SK-N-SH treated with all-trans-retinoic acid at 6 μM for 48 hours (cell line): Measurements from ENCODE around the gene NFATC4.

Experiments used
- ATAC-seq: fragments of 200-7000 bp; cut with Tn5 transposase; 3 replicates; pipeline ENCODE4 v1.9.1; 2020; ENCODE audit warnings: mild to moderate bottlenecking, moderate library complexity
- ARNTL ChIP-seq: fragments of 450-650 bp; formaldehyde crosslinking; IDR thresholded peaks from 2 replicates; pipeline ENCODE4 v1.5.0; 2020; ENCODE audit warnings: low read depth, mild to moderate bottlenecking, moderate library complexity, borderline replicate concordance
- CSDC2 ChIP-seq: fragments of 250-450 bp; sonication (Bioruptor Pico); IDR thresholded peaks from 2 replicates; pipeline ENCODE4 v1.5.0; 2020; ENCODE audit warnings: mild to moderate bottlenecking, moderate library complexity
- GLIS3 ChIP-seq: fragments of 250-450 bp; sonication (Bioruptor Pico); IDR thresholded peaks from 2 replicates; pipeline ENCODE4 v1.5.0; 2020; ENCODE audit warnings: mild to moderate bottlenecking, moderate library complexity
- ISL1 ChIP-seq: fragments of 250-450 bp; sonication (Bioruptor Pico); IDR thresholded peaks from 2 replicates; pipeline ENCODE4 v2.1.2; 2022; ENCODE audit warnings: mild to moderate bottlenecking, moderate library complexity
- OSR1 ChIP-seq: fragments of 250-450 bp; sonication (Bioruptor Pico); IDR thresholded peaks from 2 replicates; pipeline ENCODE4 v1.8.0; 2022; ENCODE audit warnings: moderate library complexity, mild to moderate bottlenecking, inconsistent platforms
- PPARA ChIP-seq: fragments of 250-450 bp; sonication (Bioruptor Pico); IDR thresholded peaks from 2 replicates; pipeline ENCODE4 v1.5.0; 2020; ENCODE audit warnings: mild to moderate bottlenecking, borderline replicate concordance
- RARB ChIP-seq: fragments of 250-450 bp; sonication (Bioruptor Pico); IDR thresholded peaks from 2 replicates; pipeline ENCODE4 v1.8.0; 2021; ENCODE audit warnings: mild to moderate bottlenecking, moderate library complexity
- SNAI2 ChIP-seq: fragments of 250-450 bp; sonication (Bioruptor Pico); IDR thresholded peaks from 2 replicates; pipeline ENCODE4 v1.5.0; 2020; ENCODE audit warnings: mild to moderate bottlenecking, moderate library complexity
- TOX ChIP-seq: fragments of 250-450 bp; sonication (Bioruptor Pico); IDR thresholded peaks from 2 replicates; pipeline ENCODE4 v1.8.0; 2021; ENCODE audit warnings: mild to moderate bottlenecking, moderate library complexity, borderline replicate concordance
- ZC3H10 ChIP-seq: fragments of 250-450 bp; sonication (Bioruptor Pico); IDR thresholded peaks from 2 replicates; pipeline ENCODE4 v1.5.1; 2021; ENCODE audit warnings: mild to moderate bottlenecking, moderate library complexity
- ZFP3 ChIP-seq: fragments of 250-450 bp; sonication (Bioruptor Pico); IDR thresholded peaks from 2 replicates; pipeline ENCODE4 v1.5.0; 2020; ENCODE audit warnings: mild to moderate bottlenecking, moderate library complexity
- ZFP30 ChIP-seq: fragments of 450-650 bp; formaldehyde crosslinking; IDR thresholded peaks from 2 replicates; pipeline ENCODE4 v1.5.0; 2022; ENCODE audit warnings: mild to moderate bottlenecking, moderate library complexity
- ZNF565 ChIP-seq: fragments of 450-650 bp; formaldehyde crosslinking; conservative IDR thresholded peaks from 2 replicates; pipeline ENCODE4 v1.5.0; 2020; ENCODE audit warnings: low read depth, mild to moderate bottlenecking, moderate library complexity
- ZNF70 ChIP-seq: fragments of 450-650 bp; formaldehyde crosslinking; IDR thresholded peaks from 2 replicates; pipeline ENCODE4 v1.5.0; 2020; ENCODE audit warnings: mild to moderate bottlenecking, moderate library complexity
- ZNF8 ChIP-seq: fragments of 450-650 bp; formaldehyde crosslinking; IDR thresholded peaks from 2 replicates; pipeline ENCODE4 v1.5.0; 2020; ENCODE audit warnings: mild to moderate bottlenecking, moderate library complexity
- TF ChIP-seq, protein P1 (sequence below): fragments of 250-450 bp; sonication (Bioruptor Pico); IDR thresholded peaks from 2 replicates; pipeline ENCODE4 v1.5.1; 2020; ENCODE audit warnings: low read depth, mild to moderate bottlenecking, moderate library complexity
- TF ChIP-seq, protein P2 (sequence below): fragments of 250-450 bp; sonication (Bioruptor Pico); IDR thresholded peaks from 2 replicates; pipeline ENCODE4 v1.8.0; 2020; ENCODE audit warnings: mild to moderate bottlenecking, moderate library complexity, borderline replicate concordance
- TF ChIP-seq, protein P3 (sequence below): fragments of 250-450 bp; sonication (Bioruptor Pico); IDR thresholded peaks from 2 replicates; pipeline ENCODE4 v1.5.1; 2021; ENCODE audit warnings: mild to moderate bottlenecking, moderate library complexity
- TF ChIP-seq, protein P4 (sequence below): fragments of 250-450 bp; sonication (Bioruptor Pico); IDR thresholded peaks from 2 replicates; pipeline ENCODE4 v1.8.0; 2021; ENCODE audit warnings: low read depth, mild to moderate bottlenecking, moderate library complexity, borderline replicate concordance

Gene NFATC4

DNA sequence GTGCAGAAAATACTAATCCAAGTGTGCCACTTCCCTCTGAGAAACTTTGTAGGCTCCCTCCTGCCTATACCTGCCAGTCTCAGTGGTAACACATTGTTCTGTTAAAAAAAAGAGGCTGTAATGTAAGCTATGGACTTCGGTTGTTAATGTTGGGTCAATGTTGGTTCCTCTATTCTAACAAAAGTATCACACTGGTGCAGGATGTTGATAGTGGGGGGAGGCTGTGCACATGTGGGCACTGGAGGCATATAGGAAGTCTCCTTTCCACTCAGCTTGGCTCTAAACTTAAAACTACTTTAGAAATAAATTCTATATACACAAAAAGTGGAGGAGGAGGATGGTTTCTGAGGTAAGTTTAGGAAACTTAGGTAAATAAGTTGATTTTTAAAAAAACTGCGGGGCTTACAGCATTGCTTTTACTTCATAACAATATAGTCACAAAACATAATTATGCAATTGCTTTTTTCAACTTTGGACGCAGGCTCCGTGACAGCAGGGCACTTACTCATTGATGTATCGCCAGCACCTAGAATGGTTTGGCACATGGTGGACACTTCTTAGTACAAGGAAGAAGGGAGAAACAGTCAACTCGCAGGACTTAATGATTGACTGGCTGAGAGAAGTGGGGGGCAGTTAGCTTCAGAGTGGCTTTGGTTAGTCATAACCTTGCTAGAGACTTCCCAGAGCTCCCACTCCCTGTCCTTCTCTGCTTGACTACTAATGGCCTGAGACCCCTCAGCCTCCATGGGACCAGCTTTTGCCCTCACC is 22.9 kb downstream of the NFATC4 start:
- no peak for ATAC-seq
- TF ChIP-seq ZC3H10 (CRISPR knock-in tag) (no peak), TOX (CRISPR knock-in tag) (no peak), ZFP30 (CRISPR knock-in tag) (no peak)

DNA sequence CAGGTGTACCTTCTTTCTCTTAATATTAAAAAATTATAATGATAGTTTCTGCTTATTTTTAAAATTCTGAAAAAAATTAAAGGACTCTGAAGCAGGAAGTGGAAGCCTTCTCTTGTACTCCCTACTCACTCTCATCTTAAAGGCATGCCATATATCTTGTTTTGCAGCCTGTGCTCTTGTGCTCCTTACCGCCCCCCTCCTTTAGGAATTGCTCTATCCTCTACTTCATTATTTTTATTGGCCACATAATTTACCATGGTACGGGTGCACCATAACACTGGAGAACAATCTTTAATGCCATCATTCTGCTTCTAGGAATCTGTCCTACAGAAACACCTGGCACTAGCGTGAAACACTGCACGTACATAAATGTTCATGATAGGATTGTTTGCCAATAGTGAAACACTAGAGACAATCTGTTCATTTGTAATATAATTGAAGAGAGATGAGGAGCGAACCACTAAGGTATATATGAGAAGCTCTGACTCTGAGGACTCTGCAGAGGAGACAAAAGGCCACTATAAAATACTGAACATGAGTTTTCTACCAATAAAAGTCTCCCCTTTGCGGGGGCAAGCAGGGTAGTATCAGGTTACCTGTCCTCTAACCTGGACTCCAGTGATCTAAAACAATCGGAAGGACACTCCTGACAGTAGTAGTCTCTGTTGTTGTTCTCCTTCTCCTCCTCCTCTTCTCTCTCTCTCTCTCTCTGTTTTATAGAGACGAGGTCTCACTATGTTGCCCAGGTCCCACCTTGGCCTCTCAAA is 24.5 kb downstream of the NFATC4 start:
- TF ChIP-seq TOX (CRISPR knock-in tag), result no peak
- TF ChIP-seq ZNF565 (CRISPR knock-in tag), result no peak
- no peak for TF ChIP-seq PPARA (CRISPR knock-in tag)
- no peak for TF ChIP-seq ZNF8 (CRISPR knock-in tag)
- TF ChIP-seq, protein P1, sequence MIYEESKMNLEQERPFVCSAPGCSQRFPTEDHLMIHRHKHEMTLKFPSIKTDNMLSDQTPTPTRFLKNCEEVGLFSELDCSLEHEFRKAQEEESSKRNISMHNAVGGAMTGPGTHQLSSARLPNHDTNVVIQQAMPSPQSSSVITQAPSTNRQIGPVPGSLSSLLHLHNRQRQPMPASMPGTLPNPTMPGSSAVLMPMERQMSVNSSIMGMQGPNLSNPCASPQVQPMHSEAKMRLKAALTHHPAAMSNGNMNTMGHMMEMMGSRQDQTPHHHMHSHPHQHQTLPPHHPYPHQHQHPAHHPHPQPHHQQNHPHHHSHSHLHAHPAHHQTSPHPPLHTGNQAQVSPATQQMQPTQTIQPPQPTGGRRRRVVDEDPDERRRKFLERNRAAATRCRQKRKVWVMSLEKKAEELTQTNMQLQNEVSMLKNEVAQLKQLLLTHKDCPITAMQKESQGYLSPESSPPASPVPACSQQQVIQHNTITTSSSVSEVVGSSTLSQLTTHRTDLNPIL (CRISPR knock-in tag), result no peak
- TF ChIP-seq, protein P2, sequence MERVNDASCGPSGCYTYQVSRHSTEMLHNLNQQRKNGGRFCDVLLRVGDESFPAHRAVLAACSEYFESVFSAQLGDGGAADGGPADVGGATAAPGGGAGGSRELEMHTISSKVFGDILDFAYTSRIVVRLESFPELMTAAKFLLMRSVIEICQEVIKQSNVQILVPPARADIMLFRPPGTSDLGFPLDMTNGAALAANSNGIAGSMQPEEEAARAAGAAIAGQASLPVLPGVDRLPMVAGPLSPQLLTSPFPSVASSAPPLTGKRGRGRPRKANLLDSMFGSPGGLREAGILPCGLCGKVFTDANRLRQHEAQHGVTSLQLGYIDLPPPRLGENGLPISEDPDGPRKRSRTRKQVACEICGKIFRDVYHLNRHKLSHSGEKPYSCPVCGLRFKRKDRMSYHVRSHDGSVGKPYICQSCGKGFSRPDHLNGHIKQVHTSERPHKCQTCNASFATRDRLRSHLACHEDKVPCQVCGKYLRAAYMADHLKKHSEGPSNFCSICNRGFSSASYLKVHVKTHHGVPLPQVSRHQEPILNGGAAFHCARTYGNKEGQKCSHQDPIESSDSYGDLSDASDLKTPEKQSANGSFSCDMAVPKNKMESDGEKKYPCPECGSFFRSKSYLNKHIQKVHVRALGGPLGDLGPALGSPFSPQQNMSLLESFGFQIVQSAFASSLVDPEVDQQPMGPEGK (CRISPR knock-in tag), result no peak
- TF ChIP-seq ZC3H10 (CRISPR knock-in tag), result no peak
- TF ChIP-seq ZFP30 (CRISPR knock-in tag), result no peak
- no peak for TF ChIP-seq OSR1 (CRISPR knock-in tag)
- no peak for TF ChIP-seq RARB (CRISPR knock-in tag)
- TF ChIP-seq, protein P3, sequence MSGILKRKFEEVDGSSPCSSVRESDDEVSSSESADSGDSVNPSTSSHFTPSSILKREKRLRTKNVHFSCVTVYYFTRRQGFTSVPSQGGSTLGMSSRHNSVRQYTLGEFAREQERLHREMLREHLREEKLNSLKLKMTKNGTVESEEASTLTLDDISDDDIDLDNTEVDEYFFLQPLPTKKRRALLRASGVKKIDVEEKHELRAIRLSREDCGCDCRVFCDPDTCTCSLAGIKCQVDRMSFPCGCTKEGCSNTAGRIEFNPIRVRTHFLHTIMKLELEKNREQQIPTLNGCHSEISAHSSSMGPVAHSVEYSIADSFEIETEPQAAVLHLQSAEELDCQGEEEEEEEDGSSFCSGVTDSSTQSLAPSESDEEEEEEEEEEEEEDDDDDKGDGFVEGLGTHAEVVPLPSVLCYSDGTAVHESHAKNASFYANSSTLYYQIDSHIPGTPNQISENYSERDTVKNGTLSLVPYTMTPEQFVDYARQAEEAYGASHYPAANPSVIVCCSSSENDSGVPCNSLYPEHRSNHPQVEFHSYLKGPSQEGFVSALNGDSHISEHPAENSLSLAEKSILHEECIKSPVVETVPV (CRISPR knock-in tag), result no peak
- no peak for TF ChIP-seq ISL1 (CRISPR knock-in tag)
- TF ChIP-seq ARNTL, result no peak
- no peak for TF ChIP-seq ZNF70 (CRISPR knock-in tag)
- TF ChIP-seq, protein P4, sequence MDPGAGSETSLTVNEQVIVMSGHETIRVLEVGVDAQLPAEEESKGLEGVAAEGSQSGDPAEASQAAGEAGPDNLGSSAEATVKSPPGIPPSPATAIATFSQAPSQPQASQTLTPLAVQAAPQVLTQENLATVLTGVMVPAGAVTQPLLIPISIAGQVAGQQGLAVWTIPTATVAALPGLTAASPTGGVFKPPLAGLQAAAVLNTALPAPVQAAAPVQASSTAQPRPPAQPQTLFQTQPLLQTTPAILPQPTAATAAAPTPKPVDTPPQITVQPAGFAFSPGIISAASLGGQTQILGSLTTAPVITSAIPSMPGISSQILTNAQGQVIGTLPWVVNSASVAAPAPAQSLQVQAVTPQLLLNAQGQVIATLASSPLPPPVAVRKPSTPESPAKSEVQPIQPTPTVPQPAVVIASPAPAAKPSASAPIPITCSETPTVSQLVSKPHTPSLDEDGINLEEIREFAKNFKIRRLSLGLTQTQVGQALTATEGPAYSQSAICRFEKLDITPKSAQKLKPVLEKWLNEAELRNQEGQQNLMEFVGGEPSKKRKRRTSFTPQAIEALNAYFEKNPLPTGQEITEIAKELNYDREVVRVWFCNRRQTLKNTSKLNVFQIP (CRISPR knock-in tag), result no peak
- no peak for TF ChIP-seq CSDC2 (CRISPR knock-in tag)
- TF ChIP-seq, all 23 proteins: peak for 0
- peak; percentile 94 for ATAC-seq

DNA sequence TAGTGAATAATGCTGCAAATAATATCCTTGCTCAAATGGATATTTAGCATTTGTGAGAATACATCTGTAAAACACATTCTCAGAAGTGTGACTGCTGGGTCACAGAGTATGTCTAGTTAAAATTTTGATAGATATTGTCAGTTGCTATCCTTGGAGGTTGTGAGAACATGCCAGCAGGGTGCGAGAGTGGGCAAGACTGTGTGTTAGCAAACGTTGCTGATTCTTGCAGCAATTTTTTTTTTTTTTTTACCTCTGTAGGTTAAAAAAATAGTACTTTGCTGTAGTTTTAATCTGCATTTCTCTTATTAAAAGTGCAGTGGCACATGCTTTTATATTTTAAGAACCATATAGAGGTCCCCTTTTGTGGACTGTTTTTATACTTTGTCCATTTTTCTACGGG is 26.3 kb downstream of the NFATC4 start:
- no peak for TF ChIP-seq GLIS3 (CRISPR knock-in tag)
- no peak for TF ChIP-seq SNAI2
- TF ChIP-seq ARNTL, result no peak
- no peak for TF ChIP-seq ZFP3 (CRISPR knock-in tag)
- TF ChIP-seq PPARA (CRISPR knock-in tag), result no peak
- TF ChIP-seq, protein P4 (CRISPR knock-in tag), result no peak
- no peak for TF ChIP-seq ZNF8 (CRISPR knock-in tag)
- no peak for TF ChIP-seq ZC3H10 (CRISPR knock-in tag)
- TF ChIP-seq, protein P1 (CRISPR knock-in tag), result no peak
- TF ChIP-seq ZFP30 (CRISPR knock-in tag), result no peak
- no peak for ATAC-seq
